Neural progenitor cell (in vitro differentiated cells): ENCODE data around the gene PGBD5.
A peak's percentile ranks its signal among the peaks of the same experiment; 100 is the strongest.

Experiments
- CTCF ChIP-seq: fragments of 200-600 bp; sonication (generic); IDR thresholded peaks from 2 replicates; pipeline ENCODE4 v1.5.1; 2017; ENCODE audit warnings: antibody characterized with exemption, mild to moderate bottlenecking
- EZH2phosphoT487 ChIP-seq: fragments of 200-600 bp; sonication (generic); IDR thresholded peaks from 2 replicates; pipeline ENCODE4 v1.6.1; 2017; ENCODE audit warnings: antibody characterized with exemption

- TF ChIP-seq CTCF, result peak; percentile 24
- no peak for TF ChIP-seq EZH2phosphoT487
Measured at GRCh38 chr1:230280054-230280795, 145.9 kb downstream of the PGBD5 start.
